Posterior vena cava (tissue), 2 donors: ENCODE data around the gene EHD4. TPM values are rescaled to one million over a fixed set of nuclear protein-coding genes. Genes with fewer than 3 reads are reported as not detected.

ENCODE experiments used
- DNase-seq: peaks from one replicate; pipeline ENCODE4 v3.0.0-alpha.2; 2020; ENCODE audit warnings: low spot score
- intact Hi-C, 2 donors: fragments of 100-400 bp; cut with DNase I; formaldehyde crosslinking; loops; one replicate each; pipeline versions ENCODE4 v1.14.1 to v1.14.2; 2022 to 2023
- total RNA-seq, 2 donors: library from RNA; stranded (reverse); fragmentation: NEBNext Ultra II Directional; extraction: Animal tissue kit (Norgen Biotek cat#: 25700); gene quantifications; one replicate each; pipeline ENCODE4 v1.2.1, GENCODE V29; 2021
- donor health status: DM: yes; HTN: yes; CAD: no.
- donor health status: DM: yes; HTN: yes; CAD: no.

The EHD4 gene
- total RNA-seq, 2 donors from 2014 or later: 21.3 to 22.5 TPM

DNA sequence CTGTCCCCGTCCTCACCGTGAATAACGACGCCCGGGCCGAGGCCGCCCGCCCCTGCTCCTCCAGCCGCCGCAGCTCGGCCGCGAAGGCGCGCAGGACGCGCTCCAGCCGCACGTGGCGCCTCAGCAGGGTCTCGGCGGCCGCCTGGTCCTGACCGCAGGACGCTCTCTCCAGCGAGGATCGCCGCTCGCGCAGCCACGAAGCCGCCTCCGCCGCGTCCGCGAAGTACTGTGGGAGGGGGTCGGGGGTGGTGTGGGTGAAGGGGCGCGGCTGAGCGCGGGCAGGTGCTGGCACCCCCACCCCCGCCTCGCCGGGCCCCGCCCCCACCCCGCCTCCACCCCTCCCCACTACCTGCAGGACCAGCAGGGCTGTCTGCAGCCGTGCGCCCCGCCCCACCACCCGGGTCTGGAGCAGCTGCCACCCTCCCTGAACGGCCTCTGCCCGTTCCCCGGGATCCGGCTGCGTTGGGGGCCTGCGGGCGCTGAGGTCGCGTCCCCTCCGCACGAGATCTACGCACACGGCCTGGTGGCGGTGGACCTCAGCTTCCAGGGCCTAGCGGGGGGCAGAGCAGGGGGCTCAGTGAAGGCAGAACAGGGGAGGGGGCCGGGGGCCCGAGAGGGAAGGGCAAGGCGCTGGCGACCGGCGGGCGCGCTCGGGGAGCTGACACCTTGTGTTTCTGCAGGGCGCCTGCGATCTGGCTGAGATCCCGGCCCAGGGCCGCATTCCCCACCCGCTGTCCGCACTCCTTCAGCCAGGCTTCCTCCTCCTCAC is 90.3 kb downstream of the EHD4 start:
- intact Hi-C loops: no loop called here
- DNase-seq: no peak

DNA sequence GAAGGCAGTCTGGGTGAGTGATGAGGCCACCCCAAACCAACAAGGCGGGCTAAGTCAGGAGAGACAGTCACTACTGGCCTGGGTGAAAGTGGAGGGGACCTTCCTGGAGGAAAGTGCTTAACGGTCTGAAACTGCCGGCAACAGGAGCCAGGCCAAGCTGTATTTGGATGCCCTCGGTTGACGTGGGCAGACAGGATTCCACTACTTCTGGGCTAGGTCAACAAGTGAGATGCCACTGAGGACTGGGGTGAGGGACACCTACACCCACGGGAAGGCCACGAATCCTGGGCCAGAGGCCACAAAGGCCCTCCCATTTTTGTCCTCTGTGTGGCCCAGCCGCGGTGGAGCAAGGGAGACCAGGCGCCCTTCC is 90.8 kb downstream of the EHD4 start:
- no peak for DNase-seq
- intact Hi-C loops: no loop called here

DNA sequence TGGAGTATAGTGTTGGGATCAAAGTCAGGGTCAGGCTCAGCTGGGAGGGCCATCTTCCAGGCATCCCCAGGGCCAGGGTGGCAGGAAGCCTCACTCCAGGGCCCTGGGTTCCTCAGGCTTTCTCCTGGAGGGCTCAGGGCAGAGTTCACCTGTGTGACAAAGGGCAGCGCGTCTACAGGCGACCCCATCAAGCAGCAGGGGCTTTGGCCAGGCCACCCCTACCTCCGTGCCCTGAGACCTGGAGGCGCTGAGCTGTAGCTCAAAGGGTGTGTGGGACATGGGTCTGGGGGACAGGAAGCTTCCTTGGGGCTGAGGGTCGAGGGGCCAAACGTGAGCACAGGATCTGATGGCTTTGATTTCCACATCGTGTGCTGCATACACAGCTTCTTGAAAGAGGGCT is 91.3 kb downstream of the EHD4 start:
- intact Hi-C loops: no loop called here
- DNase-seq: no peak

DNA sequence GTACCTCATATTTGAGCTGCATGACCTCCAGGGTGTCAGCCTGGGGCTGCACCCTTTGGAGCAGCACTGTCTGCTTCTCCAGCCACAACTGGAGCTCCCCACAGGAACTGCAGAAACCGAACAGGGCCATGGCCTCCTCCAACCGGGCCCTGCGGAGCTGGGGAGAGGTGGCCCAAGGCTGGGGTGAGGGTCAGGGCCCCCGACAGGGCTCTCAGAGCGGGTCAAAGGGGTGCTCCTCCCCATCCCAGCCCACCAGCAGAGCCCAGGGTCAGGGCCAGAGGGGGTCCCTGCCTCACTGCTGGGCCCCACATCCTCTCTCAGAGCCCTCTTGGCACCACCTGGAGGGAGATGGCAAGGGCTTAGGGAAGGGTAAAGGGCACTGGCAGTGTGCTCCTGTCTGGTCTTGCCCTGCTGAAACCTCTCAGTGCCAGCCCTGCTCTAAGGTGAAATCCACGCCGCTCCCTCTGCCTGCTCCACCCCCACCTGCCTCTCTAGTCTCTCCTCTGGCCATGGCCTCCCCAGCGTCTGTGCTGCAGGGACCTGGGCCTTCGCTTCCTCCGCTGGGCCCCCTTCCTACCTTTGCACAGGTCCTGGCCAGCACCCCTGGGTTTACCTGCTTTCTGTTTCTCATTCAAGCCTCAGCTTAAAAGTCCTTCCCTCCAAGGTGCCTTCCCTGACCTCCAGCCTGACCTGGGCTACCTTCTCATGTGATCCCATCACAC is 92.0 kb downstream of the EHD4 start:
- intact Hi-C loops: no loop called here
- no peak for DNase-seq

DNA sequence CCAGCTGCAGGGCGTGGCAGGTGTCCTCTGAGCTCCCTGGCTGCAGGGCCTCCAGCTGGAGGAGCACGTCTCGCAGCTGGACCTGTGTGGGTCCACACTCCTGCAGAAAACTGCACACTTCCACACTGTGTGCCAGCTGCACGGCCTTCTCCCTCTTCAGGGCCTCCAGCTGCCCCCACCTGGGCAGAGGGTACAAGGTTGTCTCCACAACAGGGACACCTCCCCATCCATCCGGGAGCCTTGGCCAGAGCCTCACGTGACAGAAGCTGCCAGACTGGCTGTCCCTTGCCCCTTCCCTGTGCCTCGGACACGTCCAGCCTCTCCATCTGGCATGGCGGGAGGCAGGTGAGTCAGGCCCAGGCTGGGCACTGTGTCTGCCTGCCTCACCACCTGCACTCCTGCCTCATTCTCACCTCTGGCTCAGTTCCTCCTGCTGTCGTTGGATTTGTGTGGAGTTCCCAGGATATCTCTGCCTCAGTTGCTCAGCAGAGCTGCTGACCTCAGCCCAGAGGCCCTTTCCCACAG is 93.0 kb downstream of the EHD4 start:
- intact Hi-C loops: no loop called here
- no peak for DNase-seq

DNA sequence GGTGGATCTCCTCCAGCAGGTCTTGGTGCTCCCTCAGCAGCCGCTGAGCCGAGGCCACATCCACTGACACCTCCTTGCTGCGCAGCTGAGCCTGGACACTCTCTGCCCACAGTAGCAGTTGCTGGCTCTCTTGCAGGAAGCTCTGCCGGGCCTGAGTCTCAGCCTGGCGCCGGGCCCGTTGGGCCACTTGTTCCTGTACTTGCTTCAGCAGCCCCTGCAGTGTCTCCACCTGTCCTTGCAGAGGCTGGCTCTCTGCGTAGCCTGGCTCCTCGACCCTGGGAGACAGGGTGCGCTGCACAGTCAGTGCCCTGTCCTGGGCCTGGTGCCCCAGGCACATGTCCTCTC is 94.0 kb downstream of the EHD4 start:
- intact Hi-C loops: no loop called here
- no peak for DNase-seq

DNA sequence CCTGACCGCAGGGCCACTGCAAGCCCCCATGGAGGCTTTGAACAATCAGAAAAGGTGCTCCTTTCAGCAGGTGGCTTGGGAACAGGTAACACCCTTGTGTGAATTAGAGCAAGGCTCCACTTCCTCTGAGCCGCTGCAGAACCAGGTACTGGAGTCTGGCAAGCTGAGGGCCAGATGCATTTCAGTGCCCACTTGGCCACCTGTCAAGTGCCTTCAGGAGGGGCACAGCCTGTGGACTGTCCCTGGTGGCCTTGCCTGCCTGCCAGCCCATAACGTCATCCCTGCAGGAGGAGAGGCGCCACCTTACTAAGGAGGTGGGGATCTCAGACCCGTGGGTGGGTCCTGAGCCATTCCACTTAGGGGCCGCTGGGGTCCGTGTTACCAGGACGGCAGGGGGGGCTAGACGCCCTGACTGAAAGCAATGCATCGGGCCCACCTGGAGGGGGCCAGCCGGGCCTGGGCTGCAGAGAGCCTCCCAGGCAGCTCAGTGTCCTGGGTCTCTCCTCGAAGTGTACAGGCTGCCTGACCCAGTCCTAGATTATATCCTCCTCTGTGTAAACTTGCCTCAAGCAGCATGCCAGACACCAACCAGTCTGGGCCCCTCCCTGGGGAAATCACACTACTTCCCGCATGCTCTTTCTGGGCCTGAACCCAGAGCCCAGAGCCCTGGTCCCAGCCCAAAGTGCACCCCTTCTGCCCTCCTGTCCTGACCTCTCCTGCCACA is 94.6 kb downstream of the EHD4 start:
- intact Hi-C loops: no loop called here
- DNase-seq: no peak

DNA sequence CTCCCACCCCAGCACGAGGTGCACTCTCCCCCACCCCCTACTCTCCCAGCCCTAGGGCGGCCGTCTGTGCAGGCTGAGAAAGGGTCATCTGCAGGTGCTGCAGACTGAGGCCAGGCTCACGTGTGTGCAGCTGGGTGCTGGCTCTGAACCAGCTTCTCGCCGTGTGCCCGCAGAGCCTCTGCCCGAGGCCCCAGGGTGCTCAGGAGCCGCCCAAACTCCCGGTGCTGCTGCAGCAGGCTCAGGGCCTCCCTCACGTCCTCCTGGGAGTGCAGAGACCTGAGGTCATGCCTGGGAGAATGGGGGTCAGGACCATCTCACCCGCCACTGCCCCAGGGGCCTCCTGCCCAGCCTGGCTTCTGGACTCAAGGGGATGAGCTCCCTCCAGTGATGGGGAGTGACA is 95.7 kb downstream of the EHD4 start:
- DNase-seq: no peak
- intact Hi-C loops: no loop called here

DNA sequence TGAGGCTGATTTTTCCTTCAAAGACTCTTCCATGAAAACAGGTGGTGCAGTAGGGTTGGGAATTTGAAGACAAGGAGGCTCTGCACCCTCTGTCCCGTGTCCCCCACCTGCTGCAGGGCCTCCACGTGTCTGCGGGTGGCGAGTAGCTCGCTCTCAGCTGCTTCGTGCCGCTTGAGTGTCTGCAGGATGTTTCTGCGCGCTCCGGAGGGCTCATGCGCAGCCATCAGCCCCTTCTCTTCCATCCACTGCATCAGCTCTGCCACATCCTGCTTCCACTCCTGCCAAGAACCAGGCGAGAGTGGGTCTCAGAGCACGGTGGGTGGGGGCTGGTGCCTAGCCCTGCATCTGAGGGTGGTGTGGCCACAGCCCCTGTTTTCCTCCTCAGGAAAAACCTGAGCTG is 96.3 kb downstream of the EHD4 start:
- intact Hi-C loops: no loop called here

DNA sequence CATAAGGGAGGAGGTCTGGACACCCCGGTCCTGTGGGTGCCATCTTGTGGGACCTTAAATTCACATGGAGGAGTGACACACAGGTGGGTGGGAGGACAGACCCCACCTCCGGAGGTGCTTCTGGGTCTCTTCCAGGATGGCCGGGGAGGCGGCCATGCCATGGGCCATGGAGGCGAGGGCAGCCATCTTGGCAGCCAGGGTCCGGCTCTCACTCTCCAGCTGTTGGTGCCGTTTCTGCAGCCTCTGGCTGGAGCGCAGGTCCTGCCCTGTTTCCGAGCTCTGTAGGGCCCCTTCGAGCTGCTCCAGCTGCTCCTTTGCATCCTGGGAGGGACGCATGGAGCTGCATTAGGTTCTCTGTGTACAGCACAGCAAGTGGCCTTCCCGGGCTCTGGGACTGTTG is 97.6 kb downstream of the EHD4 start:
- intact Hi-C loops: no loop called here
- no peak for DNase-seq

More for the DNA sequence above, 96.3 kb downstream of the EHD4 start:
- no peak for DNase-seq

DNA sequence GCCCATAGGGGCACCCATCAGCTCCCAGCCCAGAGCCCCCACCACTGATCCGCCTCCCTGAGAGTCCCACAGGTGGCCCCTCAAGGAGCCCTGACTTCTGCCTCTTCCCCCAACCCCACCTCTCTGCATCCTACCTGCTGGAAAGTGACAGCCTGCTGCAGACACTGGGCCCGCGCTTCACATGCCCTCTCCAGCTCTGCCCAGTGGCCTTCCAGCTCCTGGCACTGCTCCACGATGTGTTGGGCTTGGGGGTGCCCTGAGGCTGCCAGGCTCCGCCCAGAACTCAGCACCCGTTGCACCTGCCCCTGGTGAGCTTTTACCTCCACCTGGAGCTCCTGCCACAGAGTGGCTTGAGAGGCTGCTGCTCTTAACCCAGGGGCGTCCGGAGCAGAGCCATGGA is 98.6 kb downstream of the EHD4 start:
- no peak for DNase-seq
- intact Hi-C loops: no loop called here

DNA sequence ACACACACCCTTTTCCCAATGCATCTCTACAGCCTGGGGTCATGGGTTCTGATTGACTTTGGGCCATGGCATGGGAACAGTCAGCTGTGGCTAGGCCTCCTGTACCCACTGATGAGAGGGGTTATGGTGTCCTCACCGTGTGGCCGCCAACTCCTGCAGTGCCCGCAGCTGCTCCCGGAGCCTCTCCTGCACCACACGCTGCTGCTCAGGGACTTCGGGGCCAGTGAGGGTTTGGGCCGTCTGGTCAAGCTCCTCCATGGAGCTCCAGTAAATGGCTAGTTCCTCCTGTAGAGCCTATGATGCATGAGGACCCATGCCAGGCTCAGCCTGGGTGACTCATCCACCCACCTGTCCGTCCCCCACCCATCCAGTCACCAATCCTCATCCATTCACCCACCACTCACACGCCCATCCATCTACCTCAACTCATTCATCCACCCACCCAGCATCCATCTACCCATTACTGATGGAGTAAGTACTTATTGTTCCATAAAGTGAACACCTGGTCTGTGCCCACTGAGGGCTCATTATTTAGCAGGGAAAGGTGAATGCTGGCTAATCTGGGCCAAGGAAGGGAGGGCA is 100.1 kb downstream of the EHD4 start:
- intact Hi-C loops: no loop called here
- DNase-seq: no peak

DNA sequence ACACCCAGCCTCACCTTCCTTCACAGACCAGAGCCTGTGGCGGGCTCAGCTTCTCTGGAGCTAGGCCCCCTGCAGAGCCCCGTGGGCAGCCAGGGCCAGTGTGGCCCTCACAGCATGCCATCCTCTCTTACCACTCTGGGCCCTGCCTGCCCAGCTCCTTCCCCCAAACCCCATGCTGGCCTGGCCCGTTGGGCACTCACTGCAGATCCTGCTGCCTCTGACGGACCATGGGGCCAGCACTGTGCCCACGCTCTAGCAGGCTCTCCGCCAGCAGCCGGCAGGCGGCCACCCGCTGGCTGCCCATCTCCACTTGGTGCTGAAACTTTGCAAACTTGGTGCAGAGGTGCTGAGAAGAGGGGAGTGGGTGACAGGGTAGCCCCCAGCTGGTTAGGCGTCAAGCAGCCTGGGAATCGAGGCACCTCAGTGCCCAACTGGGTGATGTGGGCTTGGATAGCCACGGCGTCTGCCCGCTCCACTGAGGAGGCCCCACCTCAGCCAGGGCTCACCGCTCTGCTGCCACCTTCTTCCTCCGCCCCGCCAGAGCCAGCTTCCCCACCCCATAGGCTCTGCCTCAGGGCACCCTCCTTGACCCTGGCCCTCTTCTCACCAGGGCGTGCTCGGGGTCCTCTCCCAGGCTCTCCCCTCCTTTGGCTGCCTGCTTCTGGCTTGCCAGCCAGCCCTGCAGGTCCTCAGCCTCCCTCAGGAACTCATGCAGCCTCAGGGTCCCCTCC is 101.0 kb downstream of the EHD4 start:
- intact Hi-C loops: no loop called here
- no peak for DNase-seq

DNA sequence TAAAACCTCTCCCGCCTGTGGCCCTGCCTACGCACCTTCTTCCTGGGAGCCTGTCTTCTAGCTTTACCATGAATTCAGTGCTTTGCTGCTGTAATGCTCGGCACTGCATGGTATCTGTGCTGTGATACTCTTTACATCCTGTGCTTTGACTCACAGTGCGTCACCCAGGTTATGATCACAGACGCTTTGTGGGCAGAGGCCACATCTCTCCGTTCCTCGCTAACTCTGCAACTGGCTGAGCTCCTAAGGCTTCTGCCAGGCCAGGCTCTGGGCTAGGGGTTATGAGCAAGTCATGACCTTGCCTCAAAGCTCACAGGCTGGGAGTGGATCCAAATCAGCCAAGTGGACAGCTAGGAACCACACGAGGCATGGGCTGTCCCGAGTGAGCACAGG is 101.7 kb downstream of the EHD4 start:
- intact Hi-C loops: no loop called here
- DNase-seq: no peak

DNA sequence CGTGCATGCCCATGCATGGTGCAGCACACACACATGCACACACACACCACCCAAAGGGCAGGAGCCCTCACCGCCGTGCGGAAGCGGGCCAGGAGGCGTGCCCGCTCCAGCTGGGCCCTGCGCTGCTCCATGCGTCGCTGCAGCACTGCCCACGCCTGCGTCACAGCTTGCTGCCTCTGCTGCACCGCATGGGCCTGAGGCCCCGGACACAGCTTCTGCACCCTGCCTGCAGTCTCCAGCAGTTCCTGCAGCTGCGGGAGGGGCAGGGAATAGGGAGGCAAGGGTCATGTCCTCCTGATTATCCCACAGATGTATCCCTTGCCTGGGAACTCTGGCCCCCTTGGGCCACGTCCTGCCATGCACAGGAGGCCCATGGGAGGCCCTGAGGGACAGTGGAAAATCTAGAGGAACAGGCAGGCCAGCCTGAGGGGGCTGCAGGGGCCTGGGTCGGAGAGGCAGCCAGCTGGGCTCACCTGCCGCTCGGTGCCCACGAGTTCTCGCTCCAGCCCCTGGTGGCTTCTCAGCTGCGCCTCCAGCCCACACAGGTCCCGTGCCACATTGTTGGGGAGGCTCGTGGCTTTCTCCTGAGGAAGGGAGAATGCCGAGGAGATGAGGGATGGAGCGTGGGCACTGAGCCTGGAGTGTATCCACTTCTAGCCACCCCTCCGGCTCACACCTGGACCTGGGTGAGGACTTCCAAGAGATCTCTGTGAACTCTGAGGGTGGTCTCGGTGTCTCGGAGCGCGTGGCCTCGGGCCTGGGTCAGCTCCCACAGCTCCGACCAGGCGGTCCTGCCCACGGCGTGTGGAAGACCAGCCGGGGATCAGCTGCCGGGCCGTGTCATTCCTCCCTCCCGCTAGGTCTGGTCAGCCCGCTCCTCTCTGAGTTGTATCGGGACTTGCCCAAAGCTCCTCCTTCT is 102.3 kb downstream of the EHD4 start:
- no peak for DNase-seq
- intact Hi-C loops: no loop called here

DNA sequence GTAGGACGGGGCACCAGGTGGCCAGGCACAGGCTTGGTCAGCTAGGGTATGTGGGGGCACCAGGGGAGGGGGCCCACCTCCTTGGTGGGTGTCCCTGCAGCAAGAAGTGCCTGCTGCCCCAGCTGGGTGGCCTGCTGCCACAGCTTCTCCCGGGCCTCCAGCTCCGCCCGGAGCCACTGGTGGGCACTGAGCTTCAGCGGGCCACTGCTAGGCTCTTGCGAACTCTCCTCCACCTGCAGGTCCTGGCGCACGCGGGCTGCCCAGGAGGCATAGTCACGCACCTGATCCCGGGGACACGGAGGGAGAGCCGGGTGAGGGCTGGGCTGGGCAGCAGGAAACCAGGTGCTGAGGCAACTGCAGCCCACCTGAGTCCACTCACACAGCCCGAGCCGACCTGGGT is 104.0 kb downstream of the EHD4 start:
- no peak for DNase-seq
- intact Hi-C loops: no loop called here

DNA sequence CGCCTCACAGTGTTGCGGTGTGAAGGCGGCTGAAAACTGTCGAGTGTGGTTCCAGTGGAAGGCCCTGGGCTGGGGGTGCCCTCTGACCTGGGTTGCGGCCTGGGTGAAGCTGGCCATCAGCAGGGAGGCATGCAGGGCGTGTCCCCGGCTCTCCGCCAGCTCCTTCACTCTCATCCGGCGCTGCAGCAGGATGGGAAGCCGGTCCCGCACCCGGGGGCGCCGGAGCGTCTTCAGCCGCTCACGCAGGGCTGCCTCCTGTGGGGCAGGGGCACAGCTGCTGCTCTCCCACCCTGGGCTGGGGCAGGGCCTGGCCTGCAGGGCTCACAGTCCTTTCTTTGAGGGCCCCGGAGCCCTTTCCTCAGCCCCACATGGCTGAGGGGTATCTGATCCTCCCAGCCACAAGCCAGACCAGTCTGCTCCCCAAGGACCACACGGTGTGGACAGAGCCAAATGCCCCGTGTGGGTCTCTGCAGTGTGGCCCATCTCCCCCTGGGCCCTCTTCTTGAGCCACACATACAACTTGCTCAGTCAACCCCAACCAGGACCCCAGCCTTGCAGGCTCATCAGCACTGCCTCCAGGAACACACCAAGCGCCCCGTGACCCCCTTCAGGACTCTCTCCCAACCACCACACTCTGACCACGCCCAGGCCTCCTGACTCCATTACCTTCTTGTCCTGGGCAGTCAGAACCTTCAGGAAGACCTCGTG is 105.3 kb downstream of the EHD4 start:
- intact Hi-C loops: no loop called here
- DNase-seq: no peak

DNA sequence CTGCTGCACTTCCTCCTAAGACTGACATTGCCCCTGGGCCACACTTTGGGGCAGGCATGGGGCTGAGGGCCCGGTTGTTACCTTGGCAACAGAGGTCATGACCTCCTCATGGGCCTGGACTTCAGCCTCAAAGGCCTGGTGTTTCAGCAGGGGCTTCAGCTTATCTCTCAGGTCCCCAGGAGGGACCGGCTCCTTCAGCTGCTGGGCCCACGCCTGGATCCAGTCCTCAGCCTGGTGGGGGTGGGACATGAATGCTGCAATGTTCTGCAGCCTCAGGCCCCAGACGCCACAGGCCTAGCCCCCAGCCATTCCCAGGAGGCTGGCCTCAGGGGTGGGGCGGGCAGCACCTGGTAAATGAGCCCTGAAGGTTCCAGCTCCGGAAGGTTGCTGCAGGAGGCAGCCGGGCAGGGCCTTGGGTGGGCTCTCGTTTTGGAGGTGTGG is 106.1 kb downstream of the EHD4 start:
- intact Hi-C loops: no loop called here
- no peak for DNase-seq
